Activated T-cell treated with anti-CD3 and anti-CD28 coated beads, Interleukin-2, amount 50 U/mL, for 24 hours (primary cell): ENCODE data around the gene NRG2.

Experiments
- DNase-seq: peaks from one replicate; pipeline ENCODE4 v3.0.0-alpha.2; 2020
- H3K27ac Mint-ChIP-seq: 2 replicates; pipeline ENCODE4 v1.8.0; 2020; ENCODE audit warnings: mild to moderate bottlenecking, mixed read lengths
- H3K27me3 Mint-ChIP-seq: 2 replicates; pipeline ENCODE4 v1.8.0; 2020; ENCODE audit warnings: mixed read lengths
- H3K36me3 Mint-ChIP-seq: 2 replicates; pipeline ENCODE4 v1.8.0; 2020; ENCODE audit warnings: low read depth, mixed read lengths
- H3K4me1 Mint-ChIP-seq: 2 replicates; pipeline ENCODE4 v1.8.0; 2020; ENCODE audit warnings: low read depth, mixed read lengths
- H3K4me3 Mint-ChIP-seq: 2 replicates; pipeline ENCODE4 v1.8.0; 2020; ENCODE audit warnings: mild to moderate bottlenecking, moderate library complexity, mixed read lengths
- H3K9me3 Mint-ChIP-seq: 2 replicates; pipeline ENCODE4 v1.8.0; 2020; ENCODE audit warnings: mixed read lengths

NRG2 gene

GRCh38 chr5:139946006-139946405 is 97.1 kb downstream of the NRG2 start:
- Mint-ChIP-seq H3K36me3 (no peaks in the 10 kb centered on the region), H3K27me3 (peaks cover 63% of the 10 kb centered on the region)

GRCh38 chr5:139942243-139942642 is 100.9 kb downstream of the NRG2 start:
- no peak for DNase-seq
- Mint-ChIP-seq H3K27ac (no peak overlapping the region), H3K9me3 (peaks cover 13% of the 10 kb centered on the region), H3K27me3 (peaks cover 60% of the 10 kb centered on the region), H3K36me3 (no peaks in the 10 kb centered on the region), H3K4me3 (no peak overlapping the region), H3K4me1 (no peaks in the 10 kb centered on the region)

More at GRCh38 chr5:139946006-139946405, 97.1 kb downstream of the NRG2 start:
- DNase-seq = no peak
- H3K4me3 Mint-ChIP-seq = no peak overlapping the region
- H3K27ac Mint-ChIP-seq = no peak overlapping the region
- H3K9me3 Mint-ChIP-seq = peaks cover 5% of the 10 kb centered on the region
- no peaks in the 10 kb centered on the region for H3K4me1 Mint-ChIP-seq

DNA sequence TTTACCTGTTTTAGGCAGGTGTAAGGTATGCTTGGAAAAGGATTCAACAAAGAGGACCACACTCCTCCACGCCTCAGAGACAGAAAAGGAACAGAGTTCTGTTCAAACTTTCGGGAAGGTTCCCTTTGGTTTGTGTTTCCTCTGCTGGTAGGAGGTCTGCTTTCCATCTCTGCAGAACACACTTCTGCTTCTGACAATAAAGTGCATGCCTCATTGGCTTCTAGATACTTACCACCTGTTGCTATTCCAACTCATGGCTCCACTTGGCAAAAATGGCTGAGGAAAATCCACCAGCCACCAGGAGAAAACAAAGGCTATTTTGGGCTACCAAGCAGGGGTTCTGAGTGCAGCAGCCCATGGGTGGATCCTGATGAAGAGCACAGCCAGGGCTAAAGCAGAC is 112.7 kb downstream of the NRG2 start:
- Mint-ChIP-seq H3K27ac (no peak overlapping the region), H3K4me3 (no peak overlapping the region), H3K9me3 (no peaks in the 10 kb centered on the region), H3K36me3 (no peaks in the 10 kb centered on the region), H3K4me1 (no peaks in the 10 kb centered on the region), H3K27me3 (peaks cover 48% of the 10 kb centered on the region)
- DNase-seq = no peak

DNA sequence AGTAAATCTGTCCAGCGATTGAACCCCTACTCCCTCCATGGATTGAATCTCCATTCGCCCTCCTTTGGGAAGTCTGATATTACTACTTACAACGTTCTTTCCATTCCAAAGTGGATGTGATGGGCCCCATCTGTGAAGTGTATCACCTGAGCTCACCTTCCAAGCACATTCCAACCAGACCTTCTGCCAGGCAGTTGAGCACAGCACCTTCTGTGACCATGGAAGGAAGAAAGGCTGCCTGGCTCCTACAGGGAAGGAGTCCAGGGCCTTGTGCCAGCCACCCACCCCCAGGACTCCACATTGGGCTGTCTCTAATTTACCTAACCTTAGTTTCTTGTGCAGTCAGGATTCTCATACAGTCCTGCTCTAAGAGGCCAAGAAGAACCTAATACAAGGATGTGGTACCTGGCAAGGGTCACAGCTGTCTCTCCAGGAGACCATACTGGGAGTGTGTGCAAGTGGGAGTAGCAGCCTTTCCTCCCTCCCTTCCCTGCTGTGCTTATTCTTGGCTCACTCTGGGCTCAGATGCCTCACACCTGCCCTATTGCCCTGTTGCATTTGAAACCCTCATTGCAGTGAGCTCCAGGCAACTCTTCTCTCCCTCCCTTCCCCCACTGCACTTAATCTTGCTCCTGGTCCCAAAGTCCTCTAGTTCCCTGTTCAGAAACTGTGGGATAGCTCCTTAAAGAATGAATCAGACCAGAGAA is 116.1 kb downstream of the NRG2 start:
- Mint-ChIP-seq H3K36me3 (no peaks in the 10 kb centered on the region), H3K4me1 (no peaks in the 10 kb centered on the region), H3K4me3 (no peak overlapping the region), H3K27me3 (peaks cover 37% of the 10 kb centered on the region), H3K27ac (no peak overlapping the region), H3K9me3 (no peaks in the 10 kb centered on the region)
- DNase-seq = no peak

- no peak for DNase-seq
- Mint-ChIP-seq H3K9me3 (no peaks in the 10 kb centered on the region), H3K27me3 (peaks cover 29% of the 10 kb centered on the region), H3K36me3 (no peaks in the 10 kb centered on the region), H3K27ac (no peak overlapping the region), H3K4me3 (no peak overlapping the region), H3K4me1 (no peaks in the 10 kb centered on the region)
Measured at GRCh38 chr5:139925650-139926640, 117.2 kb downstream of the NRG2 start.

DNA sequence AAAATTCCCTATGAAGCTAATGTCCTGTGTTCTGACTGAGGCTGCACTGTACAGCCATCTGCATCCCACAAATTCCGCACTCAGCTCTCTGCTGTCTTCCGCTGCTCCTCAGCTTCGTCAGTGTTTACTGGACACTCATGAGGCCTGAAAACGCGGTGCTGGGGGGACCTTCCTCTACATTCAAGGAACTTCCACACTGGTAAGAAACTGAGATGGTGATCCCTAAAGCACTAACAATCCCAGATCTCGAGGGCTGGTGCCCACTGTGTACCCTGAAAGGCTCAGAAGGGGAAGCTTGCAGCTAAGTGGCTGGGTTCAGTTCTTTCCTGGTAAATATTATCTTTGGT is 117.9 kb downstream of the NRG2 start:
- Mint-ChIP-seq H3K27me3 (peaks cover 23% of the 10 kb centered on the region), H3K4me3 (no peak overlapping the region), H3K4me1 (no peaks in the 10 kb centered on the region), H3K9me3 (no peaks in the 10 kb centered on the region), H3K36me3 (no peaks in the 10 kb centered on the region), H3K27ac (no peak overlapping the region)
- DNase-seq = no peak

DNA sequence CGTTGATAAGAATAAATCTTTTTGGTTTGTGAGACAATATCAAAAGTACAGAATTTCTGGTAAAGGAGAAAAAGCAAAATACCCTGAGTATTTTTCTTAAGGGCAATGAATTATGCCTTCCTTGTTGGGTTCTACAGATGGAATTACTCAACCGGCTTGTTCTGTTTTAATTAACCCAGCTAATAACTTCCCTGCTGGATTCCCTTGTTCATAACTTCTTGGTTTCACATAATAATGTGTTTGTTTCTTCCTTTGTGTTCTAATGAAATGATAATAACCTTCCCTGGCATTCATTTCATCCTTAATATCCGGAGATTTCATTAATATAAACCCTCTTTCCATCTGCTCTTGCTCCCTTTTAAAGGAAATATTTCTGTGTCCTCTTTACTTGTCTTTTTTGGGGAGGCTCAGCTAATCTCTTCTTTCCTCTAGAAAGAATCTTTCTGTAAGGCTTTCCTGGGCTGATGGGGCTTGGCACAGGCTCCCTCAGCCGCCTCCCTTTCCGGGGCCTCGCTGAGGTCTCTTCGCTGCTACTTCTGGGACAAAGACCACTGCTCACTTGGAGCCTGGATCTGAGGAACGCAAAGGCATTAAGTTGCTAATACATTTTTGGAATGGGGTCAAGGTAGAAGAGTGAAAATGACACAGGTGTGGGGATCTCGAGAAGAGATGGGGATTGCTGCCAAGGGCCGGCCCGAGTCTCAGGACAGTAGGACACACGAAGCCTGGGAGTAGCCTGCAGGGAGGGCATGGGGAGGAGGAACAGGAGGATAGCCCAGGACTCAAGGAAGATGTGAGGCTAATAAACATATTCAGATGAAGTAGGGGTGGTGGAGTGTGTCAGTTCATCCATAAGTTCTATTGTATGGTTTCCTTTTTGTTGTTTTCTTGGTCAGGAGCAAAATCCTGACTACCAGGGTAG is 118.5 kb downstream of the NRG2 start:
- no peaks in the 10 kb centered on the region for H3K9me3 Mint-ChIP-seq
- H3K27me3 Mint-ChIP-seq = peaks cover 16% of the 10 kb centered on the region
- H3K4me1 Mint-ChIP-seq = no peaks in the 10 kb centered on the region
- no peak overlapping the region for H3K27ac Mint-ChIP-seq
- no peak overlapping the region for H3K4me3 Mint-ChIP-seq
- no peaks in the 10 kb centered on the region for H3K36me3 Mint-ChIP-seq
- no peak for DNase-seq

DNA sequence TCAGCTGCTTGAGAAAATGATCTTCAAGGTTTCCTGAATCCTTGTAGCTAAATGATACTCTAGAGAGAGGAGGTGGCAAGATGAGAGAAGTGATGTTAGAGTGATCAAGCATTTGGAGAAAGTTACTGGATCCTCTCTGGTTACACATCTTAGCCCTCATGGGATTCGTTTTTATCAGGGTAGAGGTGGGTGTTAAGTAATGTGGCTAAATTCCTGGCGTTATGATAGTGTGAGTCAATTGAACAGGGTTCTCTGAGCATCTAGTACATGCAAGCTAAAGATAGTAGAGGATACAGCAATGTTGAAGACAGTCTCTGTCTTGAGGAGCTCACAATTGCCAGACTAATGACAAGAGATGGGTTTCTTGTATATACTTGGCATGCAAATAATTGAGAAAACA is 123.8 kb downstream of the NRG2 start:
- no peaks in the 10 kb centered on the region for H3K36me3 Mint-ChIP-seq
- H3K4me3 Mint-ChIP-seq = no peak overlapping the region
- no peaks in the 10 kb centered on the region for H3K9me3 Mint-ChIP-seq
- H3K27ac Mint-ChIP-seq = no peak overlapping the region
- no peaks in the 10 kb centered on the region for H3K4me1 Mint-ChIP-seq
- no peak for DNase-seq
- peaks cover 18% of the 10 kb centered on the region for H3K27me3 Mint-ChIP-seq

GRCh38 chr5:139915834-139916233 is 127.3 kb downstream of the NRG2 start:
- H3K9me3 Mint-ChIP-seq = no peaks in the 10 kb centered on the region

GRCh38 chr5:139915266-139915665 is 127.8 kb downstream of the NRG2 start:
- Mint-ChIP-seq H3K4me1 (no peaks in the 10 kb centered on the region), H3K36me3 (no peaks in the 10 kb centered on the region), H3K9me3 (no peaks in the 10 kb centered on the region), H3K27me3 (peaks cover 24% of the 10 kb centered on the region), H3K4me3 (no peak overlapping the region), H3K27ac (no peak overlapping the region)
- no peak for DNase-seq

More at GRCh38 chr5:139915834-139916233, 127.3 kb downstream of the NRG2 start:
- H3K27me3 Mint-ChIP-seq = peaks cover 24% of the 10 kb centered on the region
- no peak for DNase-seq
- no peak overlapping the region for H3K27ac Mint-ChIP-seq
- no peak overlapping the region for H3K4me3 Mint-ChIP-seq
- no peaks in the 10 kb centered on the region for H3K4me1 Mint-ChIP-seq
- H3K36me3 Mint-ChIP-seq = no peaks in the 10 kb centered on the region

DNA sequence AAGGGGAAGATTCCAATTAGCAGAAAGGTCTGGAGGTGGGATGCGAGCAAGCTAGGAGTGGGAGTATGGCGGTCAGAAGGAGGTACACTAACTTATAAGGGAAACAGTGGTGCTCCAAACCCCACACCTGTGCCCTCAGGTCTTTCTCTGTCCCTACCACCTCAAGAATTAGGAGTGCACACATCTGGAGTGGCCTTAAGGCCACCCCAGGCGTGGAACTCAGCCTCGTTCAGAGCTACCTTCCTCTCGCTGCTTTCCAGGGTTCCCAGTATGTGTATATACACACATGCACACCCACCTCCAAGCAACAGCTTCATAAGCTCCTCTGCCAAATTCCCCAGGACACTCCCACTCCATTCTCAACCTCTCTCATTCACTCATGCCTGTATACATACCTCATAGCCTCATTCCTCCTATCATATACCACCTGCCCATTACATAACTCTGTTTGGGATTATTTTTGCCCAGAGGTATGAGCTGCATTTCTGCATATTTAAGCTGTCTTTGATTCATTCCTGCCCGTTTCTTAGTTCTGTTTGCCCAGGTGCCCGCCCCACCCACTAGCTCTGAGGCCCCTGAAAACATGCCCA is 128.8 kb downstream of the NRG2 start:
- Mint-ChIP-seq H3K9me3 (no peaks in the 10 kb centered on the region), H3K36me3 (no peaks in the 10 kb centered on the region), H3K4me1 (no peaks in the 10 kb centered on the region), H3K27ac (no peak overlapping the region), H3K4me3 (no peak overlapping the region), H3K27me3 (peaks cover 24% of the 10 kb centered on the region)
- no peak for DNase-seq

DNA sequence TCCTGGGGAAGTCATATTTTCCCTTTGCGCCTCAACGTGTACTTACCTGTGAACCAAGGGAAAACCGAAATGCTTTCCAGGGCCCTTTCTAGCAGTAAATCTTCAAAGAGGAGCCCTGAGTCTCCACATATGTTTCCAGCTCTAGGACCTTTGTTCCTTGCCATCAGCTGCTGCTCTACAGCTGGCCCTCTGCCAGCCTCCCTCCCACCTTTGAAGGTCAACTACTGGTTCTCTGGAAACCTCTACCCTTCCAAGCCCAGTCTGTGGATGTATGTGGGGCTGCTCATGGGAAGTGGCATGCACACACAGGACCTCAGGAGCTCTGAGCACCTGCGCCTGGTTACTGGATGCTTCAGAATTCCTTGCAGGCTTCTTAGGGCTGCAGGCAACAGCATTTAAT is 130.3 kb downstream of the NRG2 start:
- Mint-ChIP-seq H3K4me3 (no peak overlapping the region), H3K27me3 (peaks cover 24% of the 10 kb centered on the region), H3K27ac (no peak overlapping the region), H3K36me3 (no peaks in the 10 kb centered on the region), H3K9me3 (no peaks in the 10 kb centered on the region), H3K4me1 (no peaks in the 10 kb centered on the region)
- DNase-seq = no peak

DNA sequence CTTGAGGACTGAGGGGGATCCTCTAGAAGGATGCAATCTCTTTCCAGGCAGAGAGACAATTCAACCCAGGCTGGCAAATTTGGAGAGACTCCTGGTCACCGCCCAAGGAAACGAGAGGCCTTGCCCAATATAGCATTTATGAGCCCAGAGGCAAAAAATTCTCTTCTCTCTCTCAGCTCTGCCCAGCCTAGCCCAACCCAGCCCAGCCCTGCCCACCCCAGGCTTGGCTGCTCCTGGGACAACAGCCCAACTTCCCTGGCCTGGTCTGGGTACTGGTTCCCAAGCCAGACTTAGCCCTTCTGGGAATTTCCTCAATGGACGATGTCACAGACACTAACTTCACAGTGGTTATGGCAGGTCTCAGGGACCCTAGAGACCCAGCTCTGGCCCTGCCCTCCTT is 130.9 kb downstream of the NRG2 start:
- H3K27ac Mint-ChIP-seq = no peak overlapping the region
- H3K9me3 Mint-ChIP-seq = no peaks in the 10 kb centered on the region
- no peaks in the 10 kb centered on the region for H3K4me1 Mint-ChIP-seq
- no peak for DNase-seq
- H3K36me3 Mint-ChIP-seq = no peaks in the 10 kb centered on the region
- no peak overlapping the region for H3K4me3 Mint-ChIP-seq
- H3K27me3 Mint-ChIP-seq = peaks cover 24% of the 10 kb centered on the region
